HG02588 (cell line): ENCODE measurements around the gene ARHGEF19.
"Not testable (repeated sequence)": the region's sequence is repeated elsewhere in the genome, so short reads cannot be mapped to it uniquely, and the experiment has no call there.

Experiments
- ATAC-seq: cut with Tn5 transposase; IDR thresholded peaks from one replicate; pipeline ENCODE4 v1.9.1; 2021; ENCODE audit warnings: mild to moderate bottlenecking, moderate library complexity; ENCODE audit not compliant: unreplicated experiment

Gene ARHGEF19

GRCh38 chr1:16212251-16212961, at the start of gene ARHGEF19:
TSS of gene ARHGEF19 (minus strand) at chr1:16212652. CDS start at chr1:16209054, 3,598 bp downstream.
- ATAC-seq, result no peak

- no peak for ATAC-seq
Observed at GRCh38 chr1:16262067-16262466, 49.6 kb upstream of the ARHGEF19 start.

GRCh38 chr1:16260814-16261213, 48.4 kb upstream of the ARHGEF19 start:
- ATAC-seq, result no peak

- no peak for ATAC-seq
Observed at GRCh38 chr1:16258591-16259135, 46.2 kb upstream of the ARHGEF19 start.

- ATAC-seq, result no peak
Observed at GRCh38 chr1:16257968-16258367, 45.5 kb upstream of the ARHGEF19 start.

GRCh38 chr1:16257556-16257955, 45.1 kb upstream of the ARHGEF19 start:
- ATAC-seq, result not testable (repeated sequence)

GRCh38 chr1:16256478-16256877, 44.0 kb upstream of the ARHGEF19 start:
- ATAC-seq, result no peak

- ATAC-seq, result no peak
Observed at GRCh38 chr1:16254263-16254928, 41.9 kb upstream of the ARHGEF19 start.

GRCh38 chr1:16253332-16253922, 41.0 kb upstream of the ARHGEF19 start:
- ATAC-seq, result no peak

GRCh38 chr1:16252912-16253311, 40.5 kb upstream of the ARHGEF19 start:
- no peak for ATAC-seq

GRCh38 chr1:16251381-16251780, 38.9 kb upstream of the ARHGEF19 start:
- no peak for ATAC-seq

- ATAC-seq, result no peak
Observed at GRCh38 chr1:16250524-16251251, 38.2 kb upstream of the ARHGEF19 start.

GRCh38 chr1:16249596-16250241, 37.3 kb upstream of the ARHGEF19 start:
- ATAC-seq, result no peak

GRCh38 chr1:16248603-16249516, 36.4 kb upstream of the ARHGEF19 start:
- ATAC-seq, result no peak

- no peak for ATAC-seq
Observed at GRCh38 chr1:16248007-16248436, 35.6 kb upstream of the ARHGEF19 start.

GRCh38 chr1:16247441-16247840, 35.0 kb upstream of the ARHGEF19 start:
- no peak for ATAC-seq

GRCh38 chr1:16246961-16247360, 34.5 kb upstream of the ARHGEF19 start:
- no peak for ATAC-seq

GRCh38 chr1:16246239-16246638, 33.8 kb upstream of the ARHGEF19 start:
- ATAC-seq, result not testable (repeated sequence)

GRCh38 chr1:16245476-16246196, 33.2 kb upstream of the ARHGEF19 start:
- no peak for ATAC-seq
